ENCODE results near the gene ANAPC15. TPM values are rescaled to one million over a fixed set of nuclear protein-coding genes. Genes with fewer than 3 reads are reported as not detected.

Gene ANAPC15
- total and polyA plus RNA-seq, 2 of the 13 experiments (the other 11 are each of a cell fraction or from before 2014, with no cell fraction given) = 18.8 to 25.7 TPM

- no peak overlapping the region for H3K9ac ChIP-seq (ENCODE audit: insufficient read depth, low read depth, low read length)
- no peak overlapping the region for H3K4me3 ChIP-seq (replicated peaks in 1 of 3; ENCODE audit: insufficient read depth in 1 of 3, low read depth in 2 of 3, low read length in 3 of 3)
- in situ Hi-C loops (cut with HindIII; ENCODE audit: extremely low pct_ligation_motif_present, low pct_unique_long_range_greater_than_20kb) (no loop called here), intact Hi-C loops (cut with micrococcal nuclease; ENCODE audit: unreplicated experiment) (no loop called here)
- peaks cover 39% of the 10 kb centered on the region for H3K4me1 ChIP-seq (ENCODE audit: insufficient read depth, low read length)
- peaks cover 31% of the 10 kb centered on the region for H3K79me2 ChIP-seq (ENCODE audit: insufficient read depth, low read length)
- peaks cover 13 to 34% of the 10 kb centered on the region in 2 experiments for H3K36me3 ChIP-seq (replicated peaks in 1 of 2; ENCODE audit: control insufficient read depth in 1 of 2, insufficient read depth in 2 of 2, low read length in 2 of 2)
- FAIRE-seq (no peak), DNase-seq (ENCODE audit: low spot score) (no peak), ATAC-seq (no peak)
- no TSS peak for BruUV-seq (replicated peaks)
- H3K27ac ChIP-seq (ENCODE audit: extremely low read length, insufficient read depth, low read length) = no peak overlapping the region
- 92% methylated on average over 1 of the region's 1 CpG for WGBS (ENCODE audit: low lambda C conversion rate)
- H3K27me3 ChIP-seq (ENCODE audit: control insufficient read depth in 1 of 2, insufficient read depth in 2 of 2, low read length in 2 of 2) = no peaks in the 10 kb centered on the region; a peak in 1 of 5 replicates
- H3K4me2 ChIP-seq (ENCODE audit: low read depth, low read length) = peak overlapping the region; percentile 16; the same call in 1 of the 2 replicates
- ChIA-PET CTCF (ENCODE audit: low intra/inter-chr PET ratio, low total read pairs) (no interaction called here), POLR2A (interaction anchor here (0.7 to 2.1 kb wide), 4 partner anchors 8 to 60 kb away, joined by 3 to 9 read pairs (median 7); partner anchors contain the start of gene ANAPC15)
- peak in 1 of 2 experiments; percentile 28; a peak in 1 of 4 replicates for TF ChIP-seq MAFK (conservative IDR thresholded peaks at IDR 0.05 in 1 of 2, IDR thresholded peaks at IDR 0.05 in 1 of 2; ENCODE audit: low read length in 2 of 2)
- no peak for TF ChIP-seq FOXP1 (IDR thresholded peaks at IDR 0.05)
- no peak for TF ChIP-seq FOXP1 (CRISPR knock-in tag; IDR thresholded peaks at IDR 0.05)
- 0 out of 2 replicates have a peak, but pooled peaks have one; percentile 21 for TF ChIP-seq MAFF (IDR thresholded peaks at IDR 0.05; ENCODE audit: low read depth, low read length)
- H2AFZ ChIP-seq (ENCODE audit: low read length) = no peak overlapping the region
- no peaks in the 10 kb centered on the region for H4K20me1 ChIP-seq (ENCODE audit: insufficient read depth, low read length)
- H3K9me3 ChIP-seq (ENCODE audit: low read length) = no peaks in the 10 kb centered on the region
Measured at GRCh38 chr11:72100462-72100861, 12.0 kb downstream of the ANAPC15 start.

- BruUV-seq (replicated peaks) = no TSS peak
- H3K27me3 ChIP-seq (ENCODE audit: control insufficient read depth in 1 of 2, insufficient read depth in 2 of 2, low read length in 2 of 2) = no peaks in the 10 kb centered on the region; a peak in 1 of 5 replicates
- no peak for ATAC-seq
- ChIA-PET CTCF (ENCODE audit: low intra/inter-chr PET ratio, low total read pairs) (no interaction called here), POLR2A (interaction anchor here (1.2 kb wide), 1 partner anchor 13 kb away, joined by 7 read pairs; the partner anchor contains the start of gene ANAPC15)
- H4K20me1 ChIP-seq (ENCODE audit: insufficient read depth, low read length) = no peaks in the 10 kb centered on the region
- 96% methylated on average over 3 of the region's 3 CpGs for WGBS (ENCODE audit: low lambda C conversion rate)
- H3K79me2 ChIP-seq (ENCODE audit: insufficient read depth, low read length) = peaks cover 31% of the 10 kb centered on the region
- H3K9me3 ChIP-seq (ENCODE audit: low read length) = no peaks in the 10 kb centered on the region
- H3K4me1 ChIP-seq (ENCODE audit: insufficient read depth, low read length) = peaks cover 39% of the 10 kb centered on the region
- no peak overlapping the region for H3K4me3 ChIP-seq (replicated peaks in 1 of 3; ENCODE audit: insufficient read depth in 1 of 3, low read depth in 2 of 3, low read length in 3 of 3)
- H3K4me2 ChIP-seq (ENCODE audit: low read depth, low read length) = no peak overlapping the region
- TF ChIP-seq LRRFIP1 (CRISPR knock-in tag; conservative IDR thresholded peaks at IDR 0.05) (no peak), ZNF121 (CRISPR knock-in tag; IDR thresholded peaks at IDR 0.05) (0 out of 2 replicates have a peak, but pooled peaks have one; percentile 42)
- peaks cover 13 to 38% of the 10 kb centered on the region in 2 experiments for H3K36me3 ChIP-seq (replicated peaks in 1 of 2; ENCODE audit: control insufficient read depth in 1 of 2, insufficient read depth in 2 of 2, low read length in 2 of 2)
- DNase-seq (ENCODE audit: low spot score) = no peak
- no peak for FAIRE-seq
- in situ Hi-C loops (cut with HindIII; ENCODE audit: extremely low pct_ligation_motif_present, low pct_unique_long_range_greater_than_20kb) (no loop called here), intact Hi-C loops (cut with micrococcal nuclease; ENCODE audit: unreplicated experiment) (no loop called here)
- no peak overlapping the region for H2AFZ ChIP-seq (ENCODE audit: low read length)
- no peak overlapping the region for H3K9ac ChIP-seq (ENCODE audit: insufficient read depth, low read depth, low read length)
- no peak overlapping the region for H3K27ac ChIP-seq (ENCODE audit: extremely low read length, insufficient read depth, low read length)
Measured at GRCh38 chr11:72100009-72100408, 12.5 kb downstream of the ANAPC15 start.
